CD4-positive, alpha-beta T cell (primary cell): ENCODE data around the gene HSD17B11. TPM values are rescaled to one million over a fixed set of nuclear protein-coding genes. Genes with fewer than 3 reads are reported as not detected.
A peak's percentile ranks its signal among the peaks of the same experiment; 100 is the strongest.

Experiments used
- ATAC-seq: fragments of 200-7000 bp; cut with Tn5 transposase; one replicate; pipeline ENCODE4 v1.10.0; 2022; ENCODE audit warnings: mild to moderate bottlenecking; ENCODE audit not compliant: poor library complexity
- CTCF ChIA-PET: fragments of 350-600 bp; sonication (Branson Sonifier 250); formaldehyde crosslinking; loops from one replicate; lab custom pipeline; 2021; ENCODE audit warnings: antibody characterized with exemption, inconsistent platforms; lab: Charles Lee
- POLR2A ChIA-PET: fragments of 350-600 bp; sonication (Branson Sonifier 250); formaldehyde crosslinking; loops from one replicate; lab custom pipeline; 2021; ENCODE audit warnings: antibody characterized with exemption, inconsistent platforms; lab: Charles Lee
- DNase-seq, 14 experiments: peaks; one replicate each; pipeline ENCODE4 v3.0.0-alpha.2; 2013 to 2020; ENCODE audit warnings: mixed read lengths in 2 of 14
- H3K27ac ChIP-seq, 2 donors: one replicate each; pipeline versions ENCODE4 v1.5.1 to v1.7.0; 2013; ENCODE audit warnings: low read length in 2 of 2, low read depth in 1 of 2, mild to moderate bottlenecking in 1 of 2
- H3K27me3 ChIP-seq, 2 experiments: 1 replicate in 1 of 2; 2 replicates in 1 of 2; pipeline versions ENCODE4 v1.6.1 to v1.7.0; 2013; ENCODE audit warnings: low read length in 2 of 2, control low read depth in 1 of 2, mild to moderate bottlenecking in 1 of 2, moderate library complexity in 1 of 2; ENCODE audit not compliant: insufficient read depth in 2 of 2, control insufficient read depth in 1 of 2
- H3K36me3 ChIP-seq: one replicate; pipeline ENCODE4 v1.6.1; 2013; ENCODE audit warnings: low read length, control low read depth; ENCODE audit not compliant: insufficient read depth
- H3K4me1 ChIP-seq: one replicate; pipeline ENCODE4 v1.6.1; 2013; ENCODE audit warnings: low read length, control low read depth; ENCODE audit not compliant: insufficient read depth
- H3K4me3 ChIP-seq: one replicate; pipeline ENCODE4 v1.5.1; 2013; ENCODE audit warnings: mild to moderate bottlenecking, low read length, moderate library complexity
- H3K9me3 ChIP-seq, 2 experiments: 1 replicate in 1 of 2; 2 replicates in 1 of 2; pipeline versions ENCODE4 v1.6.1 to v1.7.0; 2013; ENCODE audit warnings: low read length in 2 of 2, mild to moderate bottlenecking in 2 of 2, control low read depth in 1 of 2, moderate library complexity in 1 of 2; ENCODE audit not compliant: control insufficient read depth in 1 of 2, insufficient read depth in 1 of 2
- H3K27ac Mint-ChIP-seq: one replicate; pipeline ENCODE4 v1.8.0; 2020; ENCODE audit warnings: mixed read lengths
- H3K27me3 Mint-ChIP-seq: one replicate; pipeline ENCODE4 v1.8.0; 2021; ENCODE audit warnings: mixed read lengths
- H3K36me3 Mint-ChIP-seq: one replicate; pipeline ENCODE4 v1.8.0; 2021; ENCODE audit warnings: low read depth, mixed read lengths
- H3K4me1 Mint-ChIP-seq: one replicate; pipeline ENCODE4 v1.8.0; 2021; ENCODE audit warnings: low read depth, mixed read lengths
- H3K4me3 Mint-ChIP-seq: one replicate; pipeline ENCODE4 v1.8.0; 2020; ENCODE audit warnings: mild to moderate bottlenecking, mixed read lengths
- H3K9me3 Mint-ChIP-seq: one replicate; pipeline ENCODE4 v1.8.0; 2020; ENCODE audit warnings: mixed read lengths
- CTCF ChIP-seq: fragments of 200-600 bp; IDR thresholded peaks from one replicate; pipeline ENCODE4 v1.8.0; 2022; ENCODE audit warnings: antibody characterized with exemption, mild to moderate bottlenecking
- intact Hi-C, 2 experiments: fragments of 100-400 bp; cut with DNase I in 1 of 2; cut with micrococcal nuclease in 1 of 2; formaldehyde crosslinking; loops; one replicate each; pipeline versions ENCODE4 v1.15.1 to v1.9.0; 2023 to 2025; cut with DNase I, micrococcal nuclease
- total RNA-seq, 174 experiments: library from RNA in 2 of 174; stranded (reverse) in 2 of 174; gene quantifications; one replicate each; pipeline ENCODE4 v1.2.3 and lab custom pipeline; 2021 to 2026

HSD17B11 gene
- total RNA-seq, 2 experiments from 2014 or later: 34.9 to 36.5 TPM

- Mint-ChIP-seq H3K4me3 (no peak overlapping the region), H3K36me3 (peaks cover 9% of the 10 kb centered on the region), H3K9me3 (no peaks in the 10 kb centered on the region), H3K4me1 (peaks cover 75% of the 10 kb centered on the region), H3K27me3 (no peaks in the 10 kb centered on the region), H3K27ac (no peak overlapping the region)
- ChIA-PET CTCF (no interaction called here), POLR2A (no interaction called here)
- Histone ChIP-seq H3K4me1 (peaks cover 14% of the 10 kb centered on the region), H3K4me3 (no peak overlapping the region), H3K36me3 (no peaks in the 10 kb centered on the region), H3K27me3 (no peaks in the 10 kb centered on the region), H3K9me3 (no peaks in the 10 kb centered on the region), H3K27ac (no peak overlapping the region)
- no peak for DNase-seq
- no peak for ATAC-seq
- intact Hi-C loops: loop anchor here in 1 of 2 experiments (10.0 kb wide), 1 partner anchor 424 kb away; no protein-coding TSS in a partner anchor
- TF ChIP-seq CTCF: no peak
Observed at GRCh38 chr4:87428979-87429378, 38.0 kb upstream of the HSD17B11 start.

- CTCF ChIA-PET: no interaction called here
Observed at GRCh38 chr4:87427518-87427868, 36.5 kb upstream of the HSD17B11 start.

GRCh38 chr4:87426865-87427517, 36.0 kb upstream of the HSD17B11 start:
- Histone ChIP-seq H3K4me3 (no peak overlapping the region), H3K9me3 (no peaks in the 10 kb centered on the region), H3K27ac (no peak overlapping the region), H3K4me1 (peaks cover 22% of the 10 kb centered on the region), H3K36me3 (no peaks in the 10 kb centered on the region), H3K27me3 (no peaks in the 10 kb centered on the region)
- ChIA-PET CTCF (no interaction called here), POLR2A (no interaction called here)
- ATAC-seq: no peak
- intact Hi-C loops: loop anchor here in 1 of 2 experiments (10.0 kb wide), 1 partner anchor 422 kb away; no protein-coding TSS in a partner anchor
- no peak for DNase-seq
- Mint-ChIP-seq H3K4me3 (peak overlapping the region; percentile 17), H3K36me3 (peaks cover 14% of the 10 kb centered on the region), H3K27me3 (no peaks in the 10 kb centered on the region), H3K27ac (no peak overlapping the region), H3K4me1 (peaks cover 79% of the 10 kb centered on the region), H3K9me3 (no peaks in the 10 kb centered on the region)
- no peak for TF ChIP-seq CTCF

More at GRCh38 chr4:87427518-87427868, 36.5 kb upstream of the HSD17B11 start:
- Histone ChIP-seq H3K27ac (no peak overlapping the region), H3K4me1 (peaks cover 19% of the 10 kb centered on the region), H3K4me3 (no peak overlapping the region), H3K9me3 (no peaks in the 10 kb centered on the region), H3K36me3 (no peaks in the 10 kb centered on the region), H3K27me3 (no peaks in the 10 kb centered on the region)
- no peaks in the 10 kb centered on the region for H3K27me3 Mint-ChIP-seq
- peaks cover 79% of the 10 kb centered on the region for H3K4me1 Mint-ChIP-seq
- no peak overlapping the region for H3K27ac Mint-ChIP-seq
- H3K9me3 Mint-ChIP-seq: no peaks in the 10 kb centered on the region
- ATAC-seq: no peak
- TF ChIP-seq CTCF: no peak
- intact Hi-C loops: loop anchor here in 1 of 2 experiments (10.0 kb wide), 1 partner anchor 423 kb away; no protein-coding TSS in a partner anchor
- peak overlapping the region; percentile 4 for H3K4me3 Mint-ChIP-seq
- no peak for DNase-seq
- peaks cover 9% of the 10 kb centered on the region for H3K36me3 Mint-ChIP-seq
- POLR2A ChIA-PET: no interaction called here
